ENCODE results near the gene NFAM1.

The NFAM1 gene

DNA sequence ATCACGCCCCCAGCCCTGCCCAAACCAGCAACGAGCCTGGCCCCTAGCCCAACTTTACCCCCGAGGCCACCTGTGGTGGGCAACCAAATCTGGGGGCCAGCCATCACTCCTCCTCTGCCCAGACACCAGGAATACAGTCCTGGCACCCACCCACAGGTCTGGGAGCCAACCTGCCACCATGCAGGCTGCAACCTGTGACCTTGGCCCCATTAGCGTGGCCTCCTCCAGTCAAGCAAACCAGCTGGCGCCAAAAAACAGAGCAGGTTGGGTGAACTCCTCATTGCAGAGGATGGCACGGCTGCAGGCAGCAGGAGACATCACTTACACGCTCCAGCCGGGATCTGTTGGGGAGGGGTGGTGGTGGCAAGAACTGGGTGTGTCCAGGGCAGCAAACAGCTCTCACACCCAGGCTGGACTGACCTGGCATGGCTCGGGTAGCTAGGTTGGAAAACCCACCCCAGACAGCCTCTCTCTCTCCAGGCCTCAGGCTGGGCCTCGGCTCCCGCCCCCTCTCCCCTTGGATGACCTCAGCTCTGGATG, 96.3 kb downstream of the NFAM1 start:
- no peak for DNase-seq (ENCODE audit: low read depth in 2 of 2)

DNA sequence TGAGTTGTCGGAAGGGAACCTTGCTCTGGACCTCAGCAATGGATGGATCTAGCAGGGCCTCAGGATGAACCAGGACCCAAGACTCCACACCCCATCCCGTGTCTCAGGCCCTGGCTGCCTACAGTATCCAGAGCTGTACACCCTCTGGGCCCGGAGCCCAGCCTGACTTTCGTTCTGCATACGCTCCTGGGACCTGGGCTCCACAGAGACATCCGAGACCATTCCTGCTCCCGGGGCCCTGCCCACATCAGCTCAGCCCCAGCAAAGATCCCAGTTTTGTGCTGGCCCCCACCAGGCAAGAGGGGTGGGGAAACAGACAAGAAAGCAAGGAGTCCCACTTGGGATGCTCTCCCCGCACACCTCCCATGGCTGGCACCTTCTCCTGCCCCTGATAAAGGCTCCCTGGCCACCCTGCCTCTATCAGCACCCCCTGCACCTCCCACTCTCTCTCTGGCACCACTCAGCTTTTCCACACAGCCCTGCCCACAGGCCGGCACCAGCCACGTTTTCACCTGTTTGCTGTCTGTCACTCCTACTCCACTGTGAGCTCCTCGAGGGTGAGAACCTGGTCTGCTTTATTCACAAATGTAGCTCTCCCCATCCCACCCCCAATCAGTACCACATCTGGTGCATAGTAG, 97.2 kb downstream of the NFAM1 start:
- no peak for DNase-seq (ENCODE audit: low read depth in 2 of 2)

DNA sequence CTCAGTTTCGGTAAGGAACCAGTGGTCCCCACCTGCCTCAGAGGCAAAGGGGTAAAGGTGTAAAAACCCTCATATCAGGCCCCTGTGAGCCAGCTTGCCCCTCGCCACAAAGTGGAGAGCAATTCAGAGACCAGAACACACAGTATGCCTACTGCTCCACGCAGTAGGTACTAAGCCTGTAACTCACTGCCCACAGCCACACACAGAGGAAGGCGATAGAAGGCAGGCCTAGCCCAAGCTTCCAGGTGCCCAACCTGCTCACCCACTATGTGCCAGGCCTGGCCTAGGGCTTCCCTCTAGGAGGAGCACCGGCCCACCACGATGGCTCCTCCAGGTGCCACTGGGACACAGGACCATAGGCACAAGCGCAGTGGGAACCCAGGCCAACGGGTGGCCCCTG, 98.7 kb downstream of the NFAM1 start:
- no peak for DNase-seq (ENCODE audit: low read depth in 2 of 2)

DNA sequence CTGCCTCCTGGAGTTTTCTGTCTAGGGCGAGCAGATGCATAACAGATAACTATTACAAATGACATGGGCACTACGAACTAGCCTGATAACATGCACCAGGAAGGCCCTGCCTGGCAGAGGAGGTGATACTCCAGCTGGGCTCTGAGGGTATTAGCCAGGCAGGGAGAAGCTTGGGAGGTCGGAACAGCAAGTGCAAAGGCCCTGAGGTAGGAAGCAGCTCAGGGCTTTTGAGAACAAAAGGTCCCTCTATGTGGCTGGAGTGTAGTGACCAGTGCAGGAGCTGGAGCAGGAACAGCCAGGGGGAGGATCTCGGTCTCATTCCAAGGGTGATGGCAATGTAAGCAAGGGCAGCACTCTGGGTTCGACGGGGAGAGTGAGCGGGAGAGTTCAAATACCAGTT, 100.1 kb downstream of the NFAM1 start:
- no peak for DNase-seq (ENCODE audit: low read depth in 2 of 2)

DNA sequence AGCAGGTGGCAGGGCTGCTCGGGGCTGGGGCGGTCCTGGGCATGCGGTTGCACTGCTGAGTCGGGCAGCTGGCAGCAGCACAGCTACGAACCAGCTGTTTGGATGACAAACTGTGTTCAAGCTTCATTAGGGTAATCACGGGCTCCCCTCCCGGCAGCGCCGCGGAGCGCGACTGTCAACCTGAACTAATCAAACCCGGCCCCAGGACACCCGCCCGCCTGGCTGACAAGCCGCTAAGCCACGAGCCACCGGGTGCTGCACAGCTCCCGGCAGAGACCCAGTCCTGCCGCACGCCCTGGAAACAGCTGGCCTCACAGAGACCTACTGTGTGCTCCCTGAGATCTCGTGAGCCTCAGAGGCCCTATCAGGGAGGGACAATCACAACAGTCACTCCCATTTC, 101.2 kb downstream of the NFAM1 start:
- DNase-seq (ENCODE audit: low read depth in 2 of 2), result no peak

Data from stimulated activated CD8-positive, alpha-beta memory T cell treated with anti-CD3 and anti-CD28 coated beads, Interleukin-7, amount 100 ng/mL, for 1 hour (primary cell).